Activated CD4-positive, alpha-beta T cell treated with anti-CD3 and anti-CD28 coated beads, Interleukin-10, Interleukin-2, amounts not matched to agents 100 ng/mL and 50 ng/mL, durations not matched to agents 16 hours and 8 hours (primary cell): Measurements from ENCODE around the gene CCDC149.

Experiments used
- DNase-seq: peaks from one replicate; pipeline ENCODE4 v3.0.0-alpha.2; 2020

CCDC149 gene

DNA sequence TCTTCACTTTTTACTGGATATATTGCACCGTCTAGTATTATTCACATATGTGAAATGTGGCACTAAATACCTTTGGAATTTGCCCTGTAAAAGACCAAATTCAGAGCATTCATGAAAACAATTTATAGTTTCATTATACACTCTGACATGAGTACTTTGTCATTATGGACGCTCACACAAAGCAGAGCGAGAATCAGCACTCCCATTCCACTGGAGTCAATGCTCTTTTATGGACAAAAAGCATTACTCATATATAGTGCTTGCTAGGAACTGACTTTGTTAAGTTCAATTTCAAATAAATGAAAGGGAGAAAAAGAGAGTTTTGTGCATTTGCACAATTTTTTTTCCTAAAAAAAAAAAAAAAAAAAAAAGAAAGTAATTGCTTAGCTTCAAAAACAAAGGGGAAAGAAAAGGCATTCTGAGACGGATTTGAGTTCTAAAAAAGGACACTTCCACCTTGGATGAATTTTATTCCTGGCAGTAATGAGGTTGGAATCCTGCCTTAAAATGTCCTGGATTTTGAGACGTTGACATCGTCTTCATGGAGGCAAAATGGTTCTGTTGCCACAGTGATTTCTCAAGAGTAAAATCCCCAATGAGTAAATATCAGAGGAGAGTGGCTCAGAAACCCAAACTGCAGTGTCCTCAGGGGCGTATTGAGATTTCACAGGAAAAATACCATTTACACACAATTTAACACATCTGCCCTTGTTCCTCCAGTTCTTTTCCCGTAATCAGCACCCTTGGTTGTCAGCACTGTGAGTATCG is 34.8 kb downstream of the CCDC149 start:
- no peak for DNase-seq

DNA sequence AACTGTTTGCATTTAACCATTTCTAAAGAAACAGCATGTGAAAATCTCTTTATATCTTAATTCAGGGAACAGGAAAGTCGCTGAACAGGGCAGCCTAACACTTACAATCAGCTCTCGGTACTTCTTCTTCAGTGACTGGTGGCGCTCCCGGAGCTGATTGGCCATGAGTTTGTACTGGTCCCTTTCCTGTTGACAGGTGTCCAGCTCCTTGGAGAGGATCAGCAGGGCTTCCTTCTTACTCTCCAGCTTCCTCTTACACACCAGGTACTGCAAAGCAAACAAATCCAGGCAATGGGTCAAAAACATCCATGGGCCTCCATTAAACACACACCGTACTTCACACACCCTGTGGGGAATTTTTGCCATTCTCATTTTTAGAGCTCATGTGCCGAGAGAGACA is 36.4 kb downstream of the CCDC149 start:
- no peak for DNase-seq

DNA sequence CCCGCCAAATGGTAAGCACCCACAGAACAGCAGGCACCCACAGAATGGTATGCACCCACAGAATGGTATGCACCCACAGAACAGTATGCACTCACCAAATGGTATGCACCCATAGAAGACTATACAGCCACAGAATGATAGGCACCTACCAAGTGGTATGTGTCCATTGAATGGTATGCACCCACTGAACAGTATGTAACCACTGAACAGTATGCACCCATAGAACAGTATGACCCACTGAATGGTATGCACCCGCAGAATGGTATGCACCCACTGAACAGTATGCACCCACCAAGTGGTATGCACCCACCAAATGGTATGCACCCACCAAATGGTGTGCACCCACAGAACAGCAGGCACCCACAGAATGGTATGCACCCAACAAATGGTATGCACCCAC is 40.1 kb downstream of the CCDC149 start:
- DNase-seq = no peak

DNA sequence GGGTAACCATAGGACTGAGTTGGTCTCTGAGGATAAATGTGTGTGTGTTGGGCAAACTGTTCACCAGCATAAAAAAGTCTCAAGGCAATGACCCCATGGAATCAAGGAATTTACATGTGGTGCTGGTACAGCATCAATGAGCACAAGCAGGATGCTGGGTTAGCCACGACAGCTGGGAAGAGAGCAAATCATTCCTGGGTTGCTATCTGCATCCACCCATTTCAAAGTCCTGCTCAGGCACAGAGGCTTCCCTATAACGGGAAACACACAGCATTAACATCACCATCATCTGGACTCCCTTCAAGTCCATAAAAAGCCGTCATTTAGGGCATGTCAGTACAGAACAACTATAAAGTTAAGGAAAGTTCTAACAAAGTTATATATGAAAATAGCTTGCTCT is 41.6 kb downstream of the CCDC149 start:
- DNase-seq = no peak

DNA sequence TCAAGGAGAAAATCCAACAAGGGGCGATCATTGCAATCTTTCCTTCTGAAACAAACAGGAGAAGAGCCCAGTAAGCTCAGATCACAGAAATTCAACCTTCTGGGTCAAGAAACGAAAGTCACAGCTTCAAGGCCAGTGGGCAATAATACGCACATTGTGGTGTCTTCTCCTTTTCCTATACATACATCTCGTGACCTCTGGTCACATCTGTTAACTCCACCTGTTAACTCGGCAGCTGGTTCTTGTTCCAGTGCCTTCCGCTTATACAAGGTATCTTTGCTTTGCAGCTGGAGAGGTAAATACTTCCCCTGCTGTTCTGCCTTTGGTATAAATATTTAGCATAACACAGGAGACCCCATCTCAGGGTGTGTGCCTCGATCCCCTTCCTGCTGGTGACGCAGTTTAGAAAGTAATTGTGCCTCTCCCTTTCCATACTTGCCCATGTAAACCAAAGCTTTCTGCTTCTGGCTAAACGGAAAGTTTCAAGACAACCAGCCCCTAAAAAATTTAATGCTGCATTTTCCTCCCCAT is 45.0 kb downstream of the CCDC149 start:
- DNase-seq = no peak

DNA sequence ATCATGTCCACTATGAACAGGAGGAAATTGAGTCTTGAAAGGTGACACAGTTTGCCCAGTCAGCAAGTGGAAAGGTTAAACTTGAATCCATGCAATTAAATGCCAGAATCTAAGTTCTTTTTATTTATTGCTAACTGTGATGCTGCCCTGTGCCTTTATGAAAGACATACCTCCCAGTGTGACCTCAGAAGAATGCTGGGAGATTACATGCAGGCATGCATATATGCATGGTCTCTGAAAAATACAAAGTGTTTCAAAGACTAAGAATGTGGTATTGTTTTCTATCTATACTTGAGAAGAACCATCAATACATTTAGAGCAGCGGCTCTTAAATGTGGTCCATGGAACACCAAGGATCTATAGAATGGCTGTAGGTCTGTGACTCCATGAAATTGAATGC is 45.6 kb downstream of the CCDC149 start:
- DNase-seq = no peak

DNA sequence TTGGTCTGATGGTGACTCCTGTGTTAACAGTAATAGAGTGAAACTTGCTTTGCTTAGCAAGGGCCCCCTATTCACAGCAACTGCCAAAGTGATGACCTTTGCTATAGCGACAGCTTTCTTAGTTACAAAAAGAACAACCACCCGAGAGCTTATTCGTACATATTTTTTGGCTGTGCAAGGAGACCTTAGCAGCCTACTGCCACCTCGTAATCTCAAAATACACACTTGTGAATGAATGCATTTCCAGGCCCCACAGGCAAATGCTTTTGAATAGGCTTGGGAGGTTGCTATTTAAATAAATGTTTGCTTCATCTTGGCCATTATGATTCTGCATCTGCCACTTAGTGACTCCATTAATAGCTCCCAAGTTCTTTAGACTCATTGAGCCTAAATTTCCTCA is 47.4 kb downstream of the CCDC149 start:
- DNase-seq = no peak

DNA sequence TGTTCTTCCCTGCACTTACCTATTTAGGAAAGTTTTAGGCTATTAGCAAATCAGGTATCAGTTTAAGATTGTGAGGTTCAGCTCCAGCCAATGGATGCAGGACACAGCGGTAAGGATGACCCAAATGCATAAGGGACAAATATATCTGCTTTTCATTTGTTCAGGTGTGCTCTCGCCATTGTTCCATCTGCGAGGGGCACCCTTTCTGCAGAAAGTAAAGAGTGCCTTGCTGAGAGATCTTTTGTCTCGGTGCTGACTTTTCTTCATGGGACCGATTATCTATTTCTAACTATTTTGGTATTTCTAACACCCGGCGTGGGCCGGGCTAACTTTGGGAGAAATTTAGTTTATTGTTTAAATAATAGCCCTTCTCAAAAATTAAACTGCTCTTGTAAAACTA is 49.0 kb downstream of the CCDC149 start:
- DNase-seq = no peak

DNA sequence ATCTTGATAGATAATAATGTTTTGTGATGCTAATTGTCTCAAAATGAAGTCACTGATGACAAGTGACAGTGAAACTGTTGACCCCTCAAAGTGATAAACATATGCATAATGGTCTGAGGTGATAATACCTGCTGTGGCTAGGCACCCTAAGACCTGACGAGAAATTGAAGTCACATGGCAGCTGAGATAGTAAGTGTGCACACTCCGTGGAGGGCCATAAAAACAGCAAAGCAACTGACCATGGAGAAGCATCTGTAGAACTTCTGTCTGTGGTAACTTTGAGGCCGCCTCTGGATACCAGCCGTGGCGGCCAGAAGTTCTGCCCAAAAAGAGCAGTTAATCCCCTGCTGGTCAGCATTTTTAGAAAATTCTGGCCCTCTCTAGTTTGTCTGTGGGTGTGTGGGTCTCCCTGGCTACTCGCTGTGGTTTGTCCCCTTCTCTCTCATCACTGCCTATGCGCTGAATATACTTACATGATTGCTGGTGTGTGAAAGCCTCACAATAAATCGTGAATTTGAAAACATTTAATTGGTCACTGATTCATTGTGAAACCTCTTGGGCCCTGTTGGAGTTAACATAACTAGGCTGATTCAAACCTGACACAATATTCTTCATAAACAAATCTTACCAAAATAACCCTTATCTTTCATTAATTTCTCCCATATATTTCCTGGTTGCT is 50.6 kb downstream of the CCDC149 start:
- no peak for DNase-seq

DNA sequence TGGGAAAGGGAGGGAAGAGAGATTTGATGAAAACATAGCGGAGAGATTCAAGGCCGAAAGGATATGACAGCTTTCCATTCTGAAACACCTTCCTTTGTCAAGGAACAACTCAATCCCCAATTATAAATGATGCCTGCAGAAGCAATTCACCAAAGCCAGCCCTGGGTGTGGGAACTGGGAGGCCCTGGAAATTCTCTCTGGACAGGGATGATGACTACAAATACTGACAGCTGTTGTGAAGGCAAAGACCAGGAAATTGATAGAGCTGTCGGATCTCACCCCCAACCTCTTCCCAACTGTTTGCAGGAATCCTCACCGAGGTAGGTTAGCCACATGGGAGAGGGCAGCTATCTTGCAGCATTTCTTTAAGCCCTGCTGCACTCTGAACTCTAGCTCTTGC is 54.3 kb downstream of the CCDC149 start:
- no peak for DNase-seq

DNA sequence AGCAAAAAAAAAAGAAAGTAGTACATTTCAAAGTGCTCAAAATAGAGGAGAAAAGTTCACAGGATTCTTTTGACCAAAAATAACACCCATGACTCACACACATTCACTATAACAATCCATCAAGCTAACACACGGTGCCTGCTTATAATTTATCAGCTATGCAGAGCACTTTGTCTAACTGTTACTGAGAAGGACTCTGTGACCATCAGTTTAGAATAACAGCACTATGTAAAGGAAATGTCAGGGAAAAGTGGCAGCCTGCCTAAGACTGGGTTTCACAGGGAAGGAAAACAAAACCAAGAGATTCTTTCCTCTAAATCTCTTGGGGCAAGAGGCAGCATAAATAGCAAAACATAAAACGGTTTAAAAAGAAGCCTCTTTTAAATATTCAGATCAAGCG is 54.8 kb downstream of the CCDC149 start:
- no peak for DNase-seq

DNA sequence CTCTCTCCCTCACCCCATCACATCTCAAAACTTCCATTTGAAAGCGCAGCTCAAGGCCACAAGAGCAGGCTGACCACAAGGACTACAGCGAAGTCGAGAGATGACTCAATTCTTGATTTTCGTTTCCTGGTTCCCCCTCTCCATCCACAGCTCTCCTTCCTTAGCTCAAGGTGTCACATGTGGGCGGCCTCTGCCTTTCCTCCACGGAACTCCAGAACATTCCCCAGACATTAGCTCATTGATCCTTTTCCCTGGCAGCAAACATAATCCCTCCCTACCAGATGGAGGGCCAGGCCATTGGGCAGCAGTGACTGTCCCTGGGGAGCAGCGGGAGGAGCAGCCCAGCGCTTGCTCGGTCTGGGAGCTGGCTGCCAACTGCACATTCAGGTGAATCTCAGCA is 56.3 kb downstream of the CCDC149 start:
- DNase-seq = no peak

DNA sequence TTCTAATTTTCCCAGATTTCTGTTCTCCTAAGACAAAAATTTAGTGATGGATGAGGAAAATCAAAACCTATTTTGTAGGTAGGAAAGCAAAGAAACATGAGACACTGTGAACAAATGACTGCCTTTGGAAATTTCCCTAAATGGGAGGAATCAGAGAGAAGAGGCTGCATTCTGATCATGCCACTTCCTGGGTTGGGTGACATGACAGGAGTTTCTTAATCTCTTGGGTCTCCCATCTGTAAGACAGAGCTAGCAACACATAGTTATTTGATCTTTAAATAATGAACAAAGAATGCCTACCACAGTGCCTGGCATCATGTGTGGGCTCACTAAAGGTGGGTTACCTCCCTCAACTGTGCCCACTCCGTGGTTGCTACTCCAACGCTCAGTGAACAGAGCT is 57.1 kb downstream of the CCDC149 start:
- DNase-seq = no peak

DNA sequence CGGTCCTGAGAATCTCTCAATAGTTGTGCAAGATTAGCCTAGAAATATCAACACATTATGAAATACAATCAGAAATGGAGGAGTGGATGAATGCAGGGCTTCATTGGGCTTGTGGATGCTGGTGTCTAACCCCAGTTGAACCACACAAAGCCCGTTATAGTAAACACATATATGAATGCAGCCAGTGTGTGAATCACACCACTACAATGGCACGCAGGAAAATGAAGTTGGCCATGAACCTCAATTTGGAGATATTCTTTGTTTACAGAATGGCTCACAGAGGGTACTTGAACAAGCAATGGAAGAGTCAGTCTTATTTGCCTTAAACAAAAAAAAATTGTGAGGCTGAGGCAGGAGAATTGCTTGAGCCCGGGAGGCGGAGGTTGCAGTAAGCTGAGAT is 59.7 kb downstream of the CCDC149 start:
- no peak for DNase-seq

DNA sequence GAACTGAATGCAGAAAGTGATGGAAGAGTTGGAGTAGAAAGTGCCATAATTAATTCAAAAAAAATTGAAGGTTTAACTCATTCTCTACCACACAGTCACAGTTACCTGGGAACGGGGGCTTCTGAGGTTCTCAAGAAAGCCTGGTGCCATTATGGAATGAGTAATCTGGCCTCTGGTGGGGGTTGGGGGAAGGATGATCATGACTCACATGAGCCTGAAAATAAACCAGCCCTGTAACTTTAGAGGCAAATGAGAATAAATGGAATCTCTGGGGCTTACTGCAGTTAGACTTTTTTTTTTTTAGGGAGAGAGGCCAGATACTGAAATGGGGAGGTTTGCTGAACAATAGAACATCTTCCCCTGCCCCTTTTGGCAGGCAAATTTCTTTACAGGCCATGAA is 62.2 kb downstream of the CCDC149 start:
- peak; percentile 6 for DNase-seq

DNA sequence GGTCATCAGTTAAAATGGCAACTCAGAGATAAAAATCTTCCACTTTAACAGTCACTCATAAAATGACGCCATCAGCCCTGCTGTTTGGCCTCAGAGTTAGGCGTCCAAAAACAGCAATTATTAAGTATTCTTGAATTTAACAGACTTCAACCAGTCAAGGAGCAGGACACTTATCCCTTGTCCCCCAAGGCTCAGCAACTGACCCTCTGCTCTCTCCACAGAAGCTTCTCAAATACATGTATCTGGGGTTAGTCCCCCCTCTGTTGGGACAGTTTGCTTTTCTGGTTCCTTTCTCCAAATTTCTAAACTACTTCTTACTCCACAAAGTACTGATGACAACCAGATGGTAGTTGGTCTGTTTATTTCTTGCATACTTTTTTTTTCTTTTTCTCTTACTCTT is 63.1 kb downstream of the CCDC149 start:
- no peak for DNase-seq

DNA sequence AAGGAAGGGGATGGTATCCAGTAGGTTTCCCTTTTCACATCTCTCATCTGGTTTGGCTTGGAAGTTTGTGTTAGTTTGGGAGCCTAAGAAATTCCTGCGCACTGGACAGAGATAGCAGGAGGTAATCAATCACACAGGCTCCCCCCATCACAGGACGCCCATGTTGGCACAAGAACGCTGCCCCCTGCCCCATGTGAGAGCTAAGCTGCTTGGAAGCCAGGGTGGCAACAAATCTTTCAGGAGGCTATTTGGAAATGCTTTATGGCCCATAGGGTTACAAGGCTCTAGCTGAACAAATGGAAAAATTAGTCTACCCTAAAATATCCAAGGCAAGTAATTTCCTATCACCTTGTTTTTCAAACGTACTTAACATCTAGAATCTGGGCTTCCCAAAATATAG is 63.5 kb downstream of the CCDC149 start:
- DNase-seq = no peak

DNA sequence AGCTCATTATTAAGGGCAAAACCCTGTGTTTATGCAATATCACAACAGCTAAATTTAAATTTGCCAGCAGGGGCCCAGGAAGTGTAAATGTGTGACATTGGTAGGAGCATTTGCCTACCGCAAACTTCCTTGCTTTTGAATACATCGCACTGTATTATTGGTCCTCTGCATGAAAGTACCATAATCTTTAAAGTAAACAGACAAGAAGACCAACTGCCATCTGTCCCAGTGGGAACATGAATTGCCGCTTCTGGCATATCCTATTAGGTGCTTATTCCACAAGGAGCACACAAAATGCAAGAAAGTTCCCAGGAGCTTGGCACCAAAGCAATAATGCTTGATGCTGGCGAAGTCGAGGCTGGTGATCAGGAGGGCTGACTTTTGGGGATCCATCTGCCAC is 66.1 kb downstream of the CCDC149 start:
- no peak for DNase-seq

DNA sequence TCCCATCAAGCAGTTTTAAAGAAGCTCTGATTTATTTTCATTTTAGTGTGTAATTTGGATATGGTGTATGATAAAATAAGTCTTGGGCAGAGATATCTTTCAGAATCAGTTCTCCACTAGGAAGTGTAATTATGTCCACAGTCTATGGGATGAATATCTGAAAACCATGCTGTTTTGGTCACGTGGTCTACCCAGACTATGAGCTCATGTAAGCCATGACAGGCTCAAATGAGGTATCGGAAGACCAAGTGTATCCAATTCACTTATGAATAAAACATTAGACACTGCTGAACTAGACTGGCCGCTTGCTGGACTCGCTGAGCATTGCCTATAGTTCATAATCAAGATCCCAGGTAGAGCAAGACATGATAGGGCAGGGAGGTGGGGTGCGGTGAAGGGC is 66.9 kb downstream of the CCDC149 start:
- no peak for DNase-seq

DNA sequence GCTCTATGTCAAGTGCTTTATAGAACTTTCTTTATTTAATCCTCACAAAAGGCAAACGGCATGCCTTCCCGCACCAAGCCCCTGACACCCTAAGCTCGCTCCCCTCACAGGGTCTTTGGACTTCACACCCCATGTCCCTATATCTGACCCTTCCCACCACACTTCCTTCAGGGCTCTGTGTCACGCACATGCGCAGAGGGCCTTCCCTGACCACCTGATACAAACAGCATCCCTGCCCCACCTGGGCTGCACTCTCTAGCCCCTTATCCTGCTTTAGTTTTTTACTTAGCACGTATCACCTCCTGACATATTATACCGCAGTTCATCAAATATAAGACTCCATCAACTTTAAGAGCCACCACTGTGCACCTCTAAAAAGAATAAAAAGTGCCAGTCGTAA is 67.7 kb downstream of the CCDC149 start:
- DNase-seq = no peak

DNA sequence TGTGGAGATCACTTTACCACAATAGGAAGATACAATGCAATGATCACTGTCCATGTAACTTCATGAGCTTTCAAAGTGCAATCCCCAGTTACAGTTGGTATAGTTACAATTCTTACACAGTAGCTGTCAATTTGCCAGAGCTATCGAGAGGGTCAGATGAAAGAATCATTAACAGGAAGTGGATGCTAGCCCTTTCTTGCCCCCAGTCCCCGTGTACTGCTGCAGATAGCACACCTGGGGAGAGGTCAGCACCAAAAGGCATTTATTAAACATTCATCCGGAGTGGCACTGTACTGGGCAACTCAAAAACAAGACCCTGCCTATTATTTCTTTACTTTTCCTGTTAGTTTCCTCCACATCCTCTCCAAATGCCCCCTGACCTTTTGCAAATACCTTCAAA is 69.7 kb downstream of the CCDC149 start:
- DNase-seq = no peak

DNA sequence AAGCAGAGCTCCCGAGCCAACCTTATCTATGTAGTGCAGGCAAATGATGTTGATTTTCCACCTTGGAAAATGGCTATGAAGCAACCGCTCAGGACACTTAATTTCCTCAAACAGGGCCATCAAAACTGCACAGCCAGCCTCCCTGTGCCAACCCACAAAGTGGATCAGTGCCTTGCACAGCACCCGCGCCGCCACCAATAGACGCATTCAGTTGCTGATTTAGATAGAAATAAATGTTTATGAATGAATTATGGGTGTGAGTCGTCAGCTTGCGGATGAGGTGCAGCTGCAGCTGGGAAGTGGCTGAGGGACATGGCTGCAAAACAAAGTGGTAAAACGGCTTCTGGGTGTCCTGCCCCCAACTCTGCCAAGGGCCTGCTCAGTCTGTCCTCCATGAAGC is 70.5 kb downstream of the CCDC149 start:
- DNase-seq = no peak

DNA sequence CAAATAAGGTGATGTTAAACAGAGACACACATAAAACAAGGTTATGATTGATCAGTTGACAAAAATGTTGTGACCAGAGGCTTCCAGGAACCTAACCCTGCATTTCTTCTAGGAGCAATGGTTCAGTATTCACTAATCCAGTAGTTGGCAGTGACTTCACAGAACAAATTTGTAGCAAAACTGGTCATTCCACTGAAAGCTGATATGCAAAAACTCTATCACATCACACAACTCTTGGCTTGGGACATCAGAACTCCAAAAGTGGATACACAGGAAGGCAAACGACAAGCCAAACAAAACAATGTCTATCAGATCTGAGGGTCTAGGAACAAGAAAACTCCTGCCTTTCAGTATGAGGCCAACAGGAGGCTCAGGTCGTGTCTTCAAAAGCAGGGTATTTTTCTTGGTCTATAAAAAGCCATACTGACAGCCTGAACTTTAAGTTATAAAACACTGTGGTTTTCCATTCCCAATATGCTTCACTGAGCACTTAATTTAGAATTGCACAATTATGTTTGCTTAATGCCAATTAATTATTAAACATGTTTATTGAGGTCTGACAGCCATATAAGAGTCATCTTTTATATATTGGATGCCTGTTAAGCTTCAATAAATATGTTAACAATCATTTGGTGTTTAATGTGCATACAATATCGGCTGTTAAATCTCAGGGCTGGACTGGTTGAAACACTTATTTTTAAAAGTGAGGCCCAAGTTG is 71.9 kb downstream of the CCDC149 start:
- no peak for DNase-seq

DNA sequence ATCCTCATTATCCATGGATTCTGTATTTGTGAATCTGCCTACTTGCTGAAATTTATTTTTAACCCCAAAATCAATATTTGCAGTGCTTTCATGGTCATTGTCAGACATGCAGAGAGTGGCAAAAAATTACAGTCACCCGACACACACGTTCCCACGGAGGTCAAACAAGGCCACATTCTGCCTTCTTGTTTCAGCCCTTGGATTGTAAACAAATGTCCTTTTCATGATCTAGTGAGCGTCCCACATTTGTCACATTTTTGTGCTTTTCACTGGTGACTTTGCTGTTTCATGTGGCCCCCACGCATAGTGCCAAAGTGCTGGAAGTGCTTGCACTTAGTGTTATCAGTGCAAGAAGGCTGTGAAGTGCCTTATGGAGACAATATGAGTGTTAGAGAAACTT is 72.5 kb downstream of the CCDC149 start:
- no peak for DNase-seq
